Endothelial cell of umbilical vein (primary cell): ENCODE measurements around the gene KLC4. TPM values are rescaled to one million over a fixed set of nuclear protein-coding genes. Genes with fewer than 3 reads are reported as not detected.
"Not testable (repeated sequence)": the region's sequence is repeated elsewhere in the genome, so short reads cannot be mapped to it uniquely, and the experiment has no call there.

Experiments used
- BruUV-seq: library from RNA; stranded (reverse); fragments of 400-500 nt; replicated peaks from 2 replicates; lab custom pipeline; 2021; lab: Mats Ljungman, UMichigan
- CTCF ChIA-PET: fragments of 300-600, 350-600 bp; sonication (Branson Sonifier 250); formaldehyde crosslinking; loops from one replicate; lab custom pipeline; 2021; ENCODE audit warnings: antibody characterized with exemption, inconsistent platforms; lab: Charles Lee
- POLR2A ChIA-PET: fragments of 300-600, 350-600 bp; sonication (Branson Sonifier 250); formaldehyde crosslinking; loops from one replicate; lab custom pipeline; 2021; ENCODE audit warnings: antibody characterized with exemption, inconsistent platforms; lab: Charles Lee
- DNase-seq: peaks from one replicate; pipeline ENCODE4 v3.0.0-alpha.2; 2011; ENCODE audit warnings: low read depth, low spot score
- FAIRE-seq: peaks from 2 replicates; lab custom pipeline; 2011; peaks lifted over from hg19 to GRCh38; lab: Jason Lieb, UNC
- H2AFZ ChIP-seq: 2 replicates; pipeline ENCODE4 v1.6.0; 2012; ENCODE audit warnings: low read depth, low read length, control low read depth, inconsistent platforms
- H3K27ac ChIP-seq: 2 replicates; pipeline ENCODE4 v1.5.1; 2011; ENCODE audit warnings: low read depth, mild to moderate bottlenecking, control low read depth, low read length, moderate library complexity; ENCODE audit not compliant: insufficient read depth
- H3K27me3 ChIP-seq, 2 experiments: 2 replicates each; pipeline versions ENCODE4 v1.6.0 to v1.6.1; 2011; ENCODE audit warnings: low read length in 2 of 2, mixed read lengths in 1 of 2; ENCODE audit not compliant: control insufficient read depth in 2 of 2, insufficient read depth in 2 of 2
- H3K36me3 ChIP-seq, 2 experiments: 2 replicates in 1 of 2; 3 replicates in 1 of 2; pipeline ENCODE4 v1.5.1; 2011; ENCODE audit warnings: low read length in 2 of 2, mild to moderate bottlenecking in 1 of 2, moderate library complexity in 1 of 2; ENCODE audit not compliant: control insufficient read depth in 2 of 2, insufficient read depth in 2 of 2; ENCODE audit errors: extremely low read depth in 1 of 2
- H3K4me1 ChIP-seq: 3 replicates; pipeline ENCODE4 v1.5.1; 2011; ENCODE audit warnings: mild to moderate bottlenecking, low read length; ENCODE audit not compliant: control insufficient read depth, insufficient read depth; ENCODE audit errors: extremely low read depth
- H3K4me2 ChIP-seq: 2 replicates; pipeline ENCODE4 v1.6.1; 2011; ENCODE audit warnings: low read length, control low read depth, mixed read lengths; ENCODE audit not compliant: insufficient read depth
- H3K4me3 ChIP-seq, 3 experiments: fragments of 200-600 bp in 1 of 3; sonication (generic), shearing (Covaris generic) in 1 of 3; replicated peaks in 1 of 3; 2 replicates each; pipeline ENCODE4 v1.5.1; 2011 to 2016; ENCODE audit warnings: control low read depth in 3 of 3, low read length in 3 of 3, mild to moderate bottlenecking in 2 of 3, inconsistent platforms in 1 of 3, low read depth in 1 of 3, moderate library complexity in 1 of 3; ENCODE audit not compliant: insufficient read depth in 1 of 3
- H3K79me2 ChIP-seq: 2 replicates; pipeline ENCODE4 v1.6.0; 2012; ENCODE audit warnings: low read length, inconsistent platforms; ENCODE audit not compliant: control insufficient read depth, insufficient read depth
- H3K9ac ChIP-seq: replicated peaks from 2 replicates; pipeline ENCODE3; 2011; ENCODE audit warnings: low read length, control low read depth; ENCODE audit not compliant: insufficient read depth; ENCODE audit errors: extremely low read depth
- H3K9me1 ChIP-seq: replicated peaks from 3 replicates; pipeline ENCODE4 v1.6.0; 2011; ENCODE audit warnings: mild to moderate bottlenecking, low read length; ENCODE audit not compliant: control insufficient read depth, insufficient read depth; ENCODE audit errors: extremely low read depth
- H3K9me3 ChIP-seq: replicated peaks from 2 replicates; pipeline ENCODE4 v1.5.1; 2012; ENCODE audit warnings: low read length, inconsistent platforms; ENCODE audit not compliant: control insufficient read depth, insufficient read depth
- H4K20me1 ChIP-seq: replicated peaks from 2 replicates; pipeline ENCODE3; 2011; ENCODE audit warnings: mild to moderate bottlenecking, low read length; ENCODE audit not compliant: control insufficient read depth, insufficient read depth; ENCODE audit errors: extremely low read depth
- CTCF ChIP-seq, 2 donors: IDR thresholded peaks; 1 replicate in 1 of 2; 2 replicates in 1 of 2; pipeline ENCODE4 v1.5.1; 2011; ENCODE audit warnings: low read length in 2 of 2, mild to moderate bottlenecking in 2 of 2, moderate library complexity in 2 of 2, control low read depth in 1 of 2, inconsistent platforms in 1 of 2, low read depth in 1 of 2; ENCODE audit not compliant: insufficient read depth in 1 of 2; ENCODE audit errors: extremely low read depth in 1 of 2
- EZH2 ChIP-seq: IDR thresholded peaks from 2 replicates; pipeline ENCODE4 v1.6.1; 2012; ENCODE audit warnings: borderline replicate concordance, low read depth, mild to moderate bottlenecking, moderate library complexity, low read length, inconsistent platforms; ENCODE audit not compliant: severe bottlenecking
- FOS ChIP-seq: IDR thresholded peaks from 2 replicates; pipeline ENCODE4 v1.6.1; 2011; ENCODE audit warnings: mild to moderate bottlenecking, low read length, moderate library complexity, borderline replicate concordance; ENCODE audit not compliant: insufficient read depth
- GATA2 ChIP-seq: IDR thresholded peaks from 2 replicates; pipeline ENCODE4 v1.7.0; 2011; ENCODE audit warnings: low read depth, mild to moderate bottlenecking, moderate library complexity, mixed read lengths, low read length; ENCODE audit not compliant: insufficient read length, insufficient read depth
- JUN ChIP-seq: IDR thresholded peaks from 2 replicates; pipeline ENCODE4 v1.6.1; 2011; ENCODE audit warnings: borderline replicate concordance, low read depth; ENCODE audit not compliant: insufficient read length, insufficient read depth
- MAX ChIP-seq: IDR thresholded peaks from 2 replicates; pipeline ENCODE4 v1.6.1; 2011; ENCODE audit not compliant: insufficient read depth, insufficient read length
- MYC ChIP-seq: IDR thresholded peaks from one replicate; pipeline ENCODE4 v1.6.1; 2011; ENCODE audit warnings: mild to moderate bottlenecking, low read depth, low read length
- POLR2A ChIP-seq: IDR thresholded peaks from 2 replicates; pipeline ENCODE4 v1.6.1; 2012; ENCODE audit warnings: low read depth, mild to moderate bottlenecking, control low read depth, low read length
- POLR2AphosphoS5 ChIP-seq: IDR thresholded peaks from 2 replicates; pipeline ENCODE4 v1.6.1; 2012; ENCODE audit warnings: low read depth, mild to moderate bottlenecking, control low read depth, low read length, moderate library complexity; ENCODE audit not compliant: insufficient read depth
- dilution Hi-C: fragments of 300-500 bp; cut with MboI; formaldehyde crosslinking; loops from one replicate; pipeline ENCODE4 v1.15.0; 2019; ENCODE audit warnings: low sequenced_read_pairs; ENCODE audit not compliant: extremely low pct_ligation_motif_present
- intact Hi-C: fragments of 100-400 bp; cut with micrococcal nuclease; formaldehyde crosslinking; loops from one replicate; pipeline ENCODE4 v1.10.0; 2022
- polyA plus RNA-seq, 4 experiments: library from polyadenylated mRNA; depleted of rRNA in 3 of 4; stranded (reverse) in 3 of 4; unstranded in 1 of 4; fragments of >200 nt; gene quantifications; 2 replicates each; pipeline versions ENCODE4 v1.2.1 to v1.2.3, GENCODE V29; 2011 to 2012; ENCODE audit warnings: missing spikeins in 1 of 4
- total RNA-seq: library from RNA; stranded (reverse); gene quantifications from 2 replicates; pipeline ENCODE4 v1.2.3, GENCODE V29; 2021

Gene KLC4
- total and polyA plus RNA-seq, 2 donors (not counting 3 experiments of a cell fraction or from before 2014, with no cell fraction given): 17.7 to 26.8 TPM

GRCh38 chr6:43040542-43041257 is 18.7 kb upstream of the KLC4 start:
- TF ChIP-seq POLR2A (no peak), FOS (no peak), MYC (no peak), CTCF (IDR thresholded peaks at IDR 0.05; ENCODE audit: extremely low read depth in 1 of 2, insufficient read depth in 1 of 2, low read depth in 1 of 2, low read length in 2 of 2) (no peak), JUN (no peak), POLR2AphosphoS5 (no peak), EZH2 (no peak), GATA2 (no peak), MAX (no peak)
- H3K9me1 ChIP-seq: no peaks in the 10 kb centered on the region
- dilution Hi-C loops (no loop called here), intact Hi-C loops (no loop called here)
- no peak overlapping the region for H3K9ac ChIP-seq
- CTCF ChIA-PET: interaction anchor here (0.6 to 1.2 kb wide), 2 partner anchors 9 to 259 kb away, joined by 3 read pairs; partner anchors contain the start of gene BICRAL
- no peak overlapping the region for H3K4me2 ChIP-seq
- no peaks in the 10 kb centered on the region for H4K20me1 ChIP-seq
- no peak overlapping the region for H2AFZ ChIP-seq
- no peak overlapping the region for H3K4me3 ChIP-seq
- H3K4me1 ChIP-seq: no peaks in the 10 kb centered on the region
- BruUV-seq: no TSS peak
- H3K79me2 ChIP-seq: no peaks in the 10 kb centered on the region
- no peak for FAIRE-seq
- POLR2A ChIA-PET: no interaction called here
- H3K36me3 ChIP-seq: peaks cover 5 to 55% of the 10 kb centered on the region in 2 experiments
- H3K9me3 ChIP-seq: no peaks in the 10 kb centered on the region
- no peaks in the 10 kb centered on the region for H3K27me3 ChIP-seq
- no peak for DNase-seq
- no peak overlapping the region for H3K27ac ChIP-seq

- H3K27ac ChIP-seq, H3K9ac ChIP-seq, H3K4me2 ChIP-seq, H3K9me1 ChIP-seq, BruUV-seq, dilution Hi-C loops, H2AFZ ChIP-seq, H3K27me3 ChIP-seq, intact Hi-C loops, H3K9me3 ChIP-seq, FAIRE-seq, H4K20me1 ChIP-seq, H3K79me2 ChIP-seq, DNase-seq, H3K4me1 ChIP-seq, H3K4me3 ChIP-seq: not testable (repeated sequence)
- ChIA-PET POLR2A (interaction anchor here (0.6 kb wide), 1 partner anchor 240 kb away, joined by 3 read pairs; no protein-coding TSS in a partner anchor), CTCF (interaction anchor here (1.1 kb wide), 1 partner anchor 102 kb away, joined by 3 read pairs; no protein-coding TSS in a partner anchor)
- H3K36me3 ChIP-seq: peaks cover 5 to 57% of the 10 kb centered on the region in 2 experiments
These were observed 18.0 kb upstream of the KLC4 start for GRCh38 chr6:43041475-43041874.
